H1 (cell line): ENCODE results near the gene ARF3.

Source experiments
- EZH2 ChIP-seq: fragments of 200-600 bp; sonication (generic); IDR thresholded peaks from 2 replicates; pipeline ENCODE4 v1.7.1; 2012; ENCODE audit warnings: low read depth, mild to moderate bottlenecking, moderate library complexity, low read length, inconsistent platforms; ENCODE audit not compliant: severe bottlenecking
- POLR2AphosphoS5 ChIP-seq: IDR thresholded peaks from 2 replicates; pipeline ENCODE4 v1.6.1; 2011; ENCODE audit warnings: low read depth, low read length
- RBBP5 ChIP-seq: IDR thresholded peaks from 2 replicates; pipeline ENCODE4 v1.7.1; 2012; ENCODE audit warnings: low read depth, mild to moderate bottlenecking, inconsistent platforms, low read length, moderate library complexity, borderline replicate concordance
- SAP30 ChIP-seq: fragments of 300-600 bp; sonication (generic); IDR thresholded peaks from 2 replicates; pipeline ENCODE4 v1.7.1; 2012; ENCODE audit warnings: low read length, moderate library complexity, mild to moderate bottlenecking, inconsistent platforms; ENCODE audit not compliant: insufficient read depth, insufficient replicate concordance

DNA sequence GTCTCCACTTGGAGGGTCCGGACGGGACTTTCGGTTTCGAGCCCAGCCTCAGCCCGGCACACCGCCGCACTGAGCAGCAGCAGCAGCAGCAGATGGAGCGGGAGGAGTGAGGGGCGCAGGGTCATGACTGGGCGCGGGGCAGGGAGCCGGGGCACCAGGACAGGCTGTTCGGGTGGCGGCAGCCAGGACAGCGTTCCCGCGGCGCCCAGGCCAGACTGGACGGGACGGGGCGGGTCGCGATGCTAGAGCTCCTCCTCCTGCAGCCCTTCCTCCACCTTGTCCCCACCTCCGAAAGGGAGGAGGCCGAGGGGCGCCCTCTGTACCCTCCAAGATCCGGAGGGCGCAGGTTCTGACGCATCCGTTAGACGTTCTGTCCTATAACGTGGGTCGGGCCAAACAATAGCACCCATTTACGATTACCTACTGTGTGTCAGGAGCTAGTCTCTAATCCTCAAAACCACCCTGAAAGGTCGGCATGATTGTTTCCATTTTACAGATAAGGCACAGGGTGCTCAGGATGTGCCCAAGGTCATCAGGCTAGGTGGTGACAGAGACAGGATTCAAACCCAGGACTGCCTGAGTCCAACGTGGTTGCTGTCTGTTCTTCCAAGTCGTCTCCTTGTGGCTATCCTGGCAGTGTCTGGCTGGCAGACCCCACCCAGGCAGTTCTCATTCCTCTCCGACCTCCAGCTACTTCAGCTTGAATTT, 31.8 kb downstream of the ARF3 start, which contains the start of gene FKBP11:
- TF ChIP-seq POLR2AphosphoS5 (peak; percentile 92), EZH2 (no peak), SAP30 (no peak), RBBP5 (no peak; the same call in 1 of the 2 replicates)
